NCI-H69 (cell line): Measurements from ENCODE around the gene NFIA.

Source experiments
- DNase-seq: peaks from one replicate; lab custom pipeline; 2025; lab: John Stamatoyannopoulos, UW

Gene NFIA

DNA sequence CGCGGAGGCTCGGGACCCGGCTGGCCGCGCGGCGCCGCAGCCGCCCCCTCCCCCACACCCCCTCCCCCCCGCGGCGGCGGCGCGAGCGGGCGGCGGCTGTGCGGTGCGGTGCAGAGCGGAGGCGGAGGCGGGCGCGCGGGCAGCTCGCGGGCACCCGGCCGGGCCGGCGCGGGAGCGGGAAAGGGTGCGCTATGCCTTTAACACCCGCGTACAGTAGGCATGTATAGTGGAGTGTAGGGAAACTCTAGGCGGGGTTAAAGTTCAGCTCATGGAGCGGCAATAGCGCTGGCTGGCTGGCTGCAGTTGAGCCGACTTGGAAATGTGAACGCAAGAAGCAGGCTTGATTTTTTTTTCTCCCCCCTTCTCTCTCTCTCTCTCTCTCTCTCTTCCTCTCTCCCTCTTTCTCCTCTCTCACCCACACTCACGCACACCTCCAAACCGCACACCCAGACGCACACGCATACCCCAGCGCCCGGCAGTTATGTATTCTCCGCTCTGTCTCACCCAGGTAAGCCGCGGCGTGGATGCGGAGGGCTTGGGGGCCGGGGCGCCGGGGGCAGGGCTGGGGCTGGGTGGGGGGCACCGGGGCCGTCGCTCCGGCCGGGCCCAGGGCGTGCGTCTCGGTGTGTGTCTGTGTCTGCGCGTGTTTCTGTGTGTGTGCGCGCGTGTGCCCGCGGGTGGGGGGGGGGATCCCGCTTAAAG, at the start of gene NFIA:
Gene NFIA, plus strand, starts transcription at position 251 of the 702 bp plus-strand sequence.
- DNase-seq: peak; percentile 82

DNA sequence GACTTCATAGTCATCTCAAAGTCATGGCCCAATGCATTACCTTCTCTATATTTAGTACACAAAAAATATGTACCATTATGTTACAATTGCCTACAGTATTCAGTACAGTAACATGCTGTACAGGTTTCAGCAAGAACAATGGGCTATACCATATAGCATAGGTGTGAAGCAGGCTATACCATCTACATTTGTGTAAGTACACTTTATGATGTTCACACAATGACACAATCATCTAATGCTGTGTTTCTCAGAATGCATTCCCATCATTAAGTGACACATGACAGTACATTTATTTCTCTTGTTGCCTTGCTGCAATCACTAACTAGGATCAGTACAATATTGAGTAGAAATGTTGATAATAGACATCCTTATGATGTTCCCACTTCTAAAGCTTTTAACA, 46.5 kb upstream of the NFIA start:
- no peak for DNase-seq

DNA sequence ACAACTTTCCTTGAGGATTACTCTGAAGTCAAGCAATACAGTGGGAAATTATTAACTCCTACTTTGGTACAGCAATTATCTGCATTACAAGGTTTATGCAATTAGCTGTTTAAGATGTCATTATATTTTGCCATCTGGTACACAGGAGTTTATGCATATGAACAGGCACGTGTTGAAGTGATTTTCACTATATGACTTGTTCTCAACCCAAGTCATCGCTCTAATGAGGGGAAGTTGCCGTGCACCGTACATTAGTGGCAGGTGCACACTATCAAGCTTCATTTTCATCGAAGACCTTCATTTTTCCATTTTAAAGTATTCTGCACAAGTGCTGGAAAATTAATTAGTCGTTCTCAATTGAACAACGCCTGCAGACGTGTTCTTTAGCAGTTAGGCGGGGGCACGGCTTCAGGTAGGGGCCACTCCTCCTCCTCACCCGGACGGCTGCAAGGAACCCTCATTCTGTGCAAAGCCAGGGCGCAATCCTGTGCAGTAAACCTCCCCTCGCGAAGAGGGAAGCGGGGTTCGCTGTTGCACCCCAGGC, 39.8 kb upstream of the NFIA start:
- peak; percentile 39 for DNase-seq

DNA sequence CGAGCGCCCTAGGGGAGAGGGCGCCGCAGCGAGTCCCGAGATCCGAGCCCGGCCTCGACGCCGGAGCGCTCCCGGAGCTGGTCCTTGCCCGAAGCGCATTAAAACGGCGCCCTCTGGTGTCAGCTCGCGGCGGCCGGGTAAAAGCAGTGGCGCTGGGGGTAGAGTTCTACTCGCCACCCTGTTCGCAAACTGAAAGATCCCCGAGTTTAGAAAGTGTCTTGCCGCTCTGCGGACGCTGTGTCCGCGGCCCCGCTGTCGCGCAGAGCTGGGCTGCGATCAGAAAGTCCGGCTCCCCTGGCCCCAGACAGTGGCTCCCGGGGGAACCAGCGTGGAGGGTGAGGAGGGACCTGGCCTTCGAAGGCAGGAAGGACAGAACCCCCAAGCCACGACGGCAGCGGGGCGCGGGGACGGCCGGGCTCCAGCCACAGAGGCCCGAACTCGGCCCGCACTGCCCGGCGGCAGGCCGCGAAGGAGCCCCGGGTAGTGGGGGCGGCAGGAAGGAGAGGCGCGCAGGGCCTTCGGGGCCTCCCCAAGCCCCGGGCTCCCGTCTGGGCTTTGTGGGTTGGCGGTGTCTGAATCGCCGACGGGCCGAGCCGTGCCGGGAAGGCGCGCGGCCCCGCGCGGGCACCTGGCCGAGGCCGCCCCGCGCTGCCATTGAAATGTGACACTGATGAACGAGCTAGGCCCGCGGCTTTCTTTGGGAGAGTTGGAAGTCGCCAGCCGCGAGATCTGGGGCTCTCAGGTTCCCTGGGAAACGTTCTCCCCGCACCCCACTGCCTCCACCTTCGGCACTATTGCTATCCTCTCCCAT, 39.1 kb upstream of the NFIA start:
- DNase-seq: peak; percentile 85

DNA sequence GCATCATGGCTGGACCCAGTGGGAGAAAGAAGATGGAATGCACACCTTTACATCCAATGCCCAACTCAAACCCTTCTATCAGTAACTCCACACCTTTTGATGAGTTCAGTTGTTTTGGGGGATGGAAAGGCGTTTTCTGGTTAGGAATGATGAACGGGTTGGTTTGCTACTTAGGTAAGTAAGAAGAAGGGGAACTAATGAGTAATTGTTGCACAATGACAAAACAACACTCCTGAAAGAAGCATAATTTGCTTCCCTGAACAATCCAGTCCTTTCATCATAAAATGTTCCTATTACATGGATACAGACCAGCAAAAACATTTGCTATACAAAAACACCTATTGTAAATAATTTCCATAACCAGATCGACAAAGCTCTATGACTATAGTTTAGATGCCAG, 35.9 kb upstream of the NFIA start:
- no peak for DNase-seq

DNA sequence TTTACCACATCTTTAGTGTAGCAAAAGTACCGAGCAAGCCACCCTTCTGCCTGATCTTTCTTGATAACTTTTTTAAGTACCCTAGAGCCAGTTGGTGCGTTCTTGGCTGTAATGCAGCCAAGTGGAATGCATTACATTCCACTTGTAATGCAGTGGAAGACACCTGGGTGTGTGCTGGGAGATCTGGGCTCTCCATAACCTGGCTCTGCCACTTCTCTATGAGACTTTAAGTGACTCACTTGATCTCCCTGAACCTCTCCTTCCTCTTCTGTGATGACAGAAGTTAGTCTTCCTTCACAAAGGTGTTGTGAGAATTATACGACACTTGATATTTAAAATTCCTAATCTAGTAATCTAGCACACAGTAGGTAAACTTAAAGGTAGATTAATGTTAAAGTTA, 35.3 kb upstream of the NFIA start:
- no peak for DNase-seq

DNA sequence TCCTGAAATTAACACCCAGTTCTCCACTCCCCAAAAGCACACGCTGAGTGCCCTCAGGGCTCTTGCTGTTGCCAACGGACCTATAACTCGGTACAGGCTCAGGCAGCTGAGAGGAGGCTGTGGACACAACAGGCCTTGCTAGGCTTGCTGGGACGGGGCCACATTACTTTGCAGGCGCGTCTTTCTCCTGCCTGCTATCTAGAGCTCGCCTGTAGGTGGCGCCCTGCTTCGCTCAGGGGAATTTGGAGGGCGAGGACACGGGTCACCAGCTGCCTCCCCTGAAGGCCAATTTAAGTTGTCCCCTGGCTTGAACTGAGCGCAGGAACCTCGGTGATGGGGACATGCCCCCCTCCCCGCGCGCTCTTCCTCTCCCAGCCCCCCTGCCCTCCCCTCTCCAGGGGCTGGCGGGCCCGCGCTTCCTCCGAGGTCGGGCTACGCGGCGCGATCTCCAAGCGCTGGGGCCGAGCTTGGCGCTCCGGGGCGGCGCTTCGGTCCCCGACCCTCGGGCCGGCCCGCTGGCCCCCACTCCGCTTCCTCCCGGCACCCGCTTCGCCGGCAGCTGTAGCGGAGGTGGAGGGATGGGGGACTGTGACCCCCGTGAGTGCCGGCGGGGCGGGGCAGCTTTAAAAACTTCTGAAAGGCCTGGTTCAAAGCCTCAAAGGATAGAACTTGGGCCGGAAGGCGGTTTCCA, 32.4 kb upstream of the NFIA start:
- DNase-seq: peak; percentile 89

DNA sequence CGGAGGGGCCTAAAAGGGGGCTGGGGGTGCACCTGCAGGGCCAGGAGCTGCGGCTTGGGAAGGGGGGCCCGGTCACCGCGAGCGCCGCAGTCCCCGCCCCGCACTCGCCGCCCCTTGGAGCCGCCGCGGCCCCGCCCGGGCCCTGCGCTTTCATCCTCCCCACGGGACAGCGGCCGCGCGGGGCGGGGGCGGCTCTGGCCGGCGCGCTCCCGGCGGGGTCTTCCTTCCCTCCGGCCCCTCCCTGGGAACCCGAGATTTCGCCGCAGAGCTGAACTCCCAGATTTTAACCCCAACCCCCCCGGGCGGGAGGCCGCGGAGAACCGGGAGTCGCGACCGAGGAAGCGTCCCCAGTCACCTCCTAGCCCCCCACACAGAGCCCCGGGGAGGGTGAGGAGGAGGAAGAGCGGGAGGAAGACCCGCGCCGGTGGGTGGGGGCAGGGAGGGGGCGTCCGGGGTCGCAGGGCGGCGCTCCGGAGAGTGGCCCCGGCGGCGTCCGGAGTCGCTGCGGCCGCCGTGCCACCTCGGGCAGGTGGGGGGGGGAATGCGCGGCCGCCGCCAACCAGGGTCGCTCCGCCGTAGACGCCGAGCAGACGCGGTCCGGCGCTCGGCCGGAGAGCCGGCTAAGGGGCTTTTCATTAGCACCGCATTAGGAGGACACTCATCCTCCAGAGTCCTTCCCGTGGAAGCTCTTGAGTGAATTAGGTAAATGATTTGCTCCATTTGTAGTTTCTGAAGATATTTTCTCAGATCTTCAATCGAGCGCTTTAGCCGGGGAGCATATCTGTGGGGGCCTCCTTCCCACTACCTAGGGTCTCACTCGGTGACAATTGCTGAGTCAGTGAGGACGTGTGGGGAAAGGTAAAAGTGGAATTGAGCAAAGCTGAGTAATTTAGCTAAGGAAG, 31.6 kb upstream of the NFIA start:
- peak; percentile 75 for DNase-seq

DNA sequence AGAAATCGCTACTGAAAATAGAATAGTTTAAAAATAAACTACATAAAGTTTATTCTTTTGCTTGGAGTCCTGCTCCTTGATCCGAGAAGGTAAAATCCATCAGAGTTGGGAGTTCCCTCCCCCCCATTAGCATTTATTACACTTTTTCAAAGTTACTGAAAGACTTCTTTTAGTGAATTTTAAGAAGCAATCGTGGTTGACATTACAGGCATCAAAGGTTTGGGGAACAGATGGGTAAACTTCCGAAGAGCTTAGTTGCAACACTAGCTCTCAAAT, 31.0 kb upstream of the NFIA start:
- DNase-seq: no peak

DNA sequence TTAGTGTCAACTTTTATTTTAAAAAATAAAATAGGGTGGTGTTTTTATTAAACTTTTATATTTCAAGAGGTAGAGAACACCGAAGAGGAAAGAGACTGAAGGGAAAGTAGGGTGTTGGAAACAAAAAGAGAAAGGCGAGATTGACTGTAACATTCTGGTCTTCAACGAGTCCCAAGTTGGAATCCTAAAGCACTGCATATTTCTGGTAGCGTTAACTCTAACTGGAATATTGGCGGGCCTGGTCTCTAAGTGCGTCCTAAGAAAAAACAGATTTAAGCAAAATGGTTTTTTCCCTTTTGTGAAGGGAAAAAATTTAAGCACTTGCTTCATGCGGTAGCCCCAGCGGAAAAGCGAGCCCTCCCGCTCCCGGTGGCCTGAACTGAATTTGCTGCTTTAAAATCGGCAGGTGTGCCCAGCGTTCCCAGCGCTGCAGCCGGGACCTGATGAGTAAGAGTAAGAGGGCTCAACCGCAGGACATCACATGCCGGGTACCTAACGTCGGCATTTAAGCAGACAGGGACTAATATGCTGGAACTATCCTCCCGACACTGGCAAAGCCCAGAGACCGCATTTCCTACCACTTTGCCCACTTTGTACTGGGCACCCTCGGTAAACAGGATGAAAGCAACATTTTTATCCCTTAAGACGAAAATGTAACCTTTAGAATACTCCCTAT, 30.5 kb upstream of the NFIA start:
- no peak for DNase-seq

DNA sequence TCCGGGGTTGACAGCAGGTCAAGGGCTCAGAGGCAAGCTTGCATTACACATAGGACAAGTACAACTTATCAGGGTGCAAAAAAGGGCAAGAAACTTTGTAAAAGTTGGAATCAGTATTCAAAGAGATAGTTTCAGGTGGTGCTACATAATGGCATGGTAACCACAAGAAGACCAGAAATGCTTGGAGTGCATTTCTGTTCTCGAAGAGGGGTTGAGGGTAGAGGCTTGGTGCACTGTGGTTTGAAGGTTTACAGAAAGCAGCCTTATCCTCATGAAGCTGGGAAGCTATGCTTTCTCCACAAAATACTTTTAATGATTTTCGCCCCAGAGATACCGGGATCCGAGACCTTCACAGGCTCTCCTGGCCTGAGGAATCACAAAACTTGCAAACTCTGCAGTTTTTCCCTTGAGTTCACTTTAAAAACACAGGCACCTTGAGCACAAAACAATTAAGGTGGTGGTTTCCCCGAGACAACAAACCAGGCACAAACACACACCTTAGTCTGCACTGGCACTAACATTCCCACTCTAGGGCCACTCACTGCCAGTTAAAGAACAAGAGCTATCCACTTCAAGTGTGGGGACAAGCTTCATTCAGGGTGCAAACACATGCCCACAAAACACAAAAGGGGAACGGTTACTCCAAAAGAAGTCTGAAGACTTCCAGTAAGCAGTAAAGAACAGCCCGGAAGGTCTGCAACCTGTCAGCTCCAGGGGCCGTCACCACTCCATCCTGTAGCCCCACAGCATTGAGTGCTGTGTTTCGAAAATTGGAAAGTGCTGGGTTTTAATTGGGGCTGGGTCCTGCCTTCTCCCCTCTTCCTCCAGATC, 29.8 kb upstream of the NFIA start:
- no peak for DNase-seq

DNA sequence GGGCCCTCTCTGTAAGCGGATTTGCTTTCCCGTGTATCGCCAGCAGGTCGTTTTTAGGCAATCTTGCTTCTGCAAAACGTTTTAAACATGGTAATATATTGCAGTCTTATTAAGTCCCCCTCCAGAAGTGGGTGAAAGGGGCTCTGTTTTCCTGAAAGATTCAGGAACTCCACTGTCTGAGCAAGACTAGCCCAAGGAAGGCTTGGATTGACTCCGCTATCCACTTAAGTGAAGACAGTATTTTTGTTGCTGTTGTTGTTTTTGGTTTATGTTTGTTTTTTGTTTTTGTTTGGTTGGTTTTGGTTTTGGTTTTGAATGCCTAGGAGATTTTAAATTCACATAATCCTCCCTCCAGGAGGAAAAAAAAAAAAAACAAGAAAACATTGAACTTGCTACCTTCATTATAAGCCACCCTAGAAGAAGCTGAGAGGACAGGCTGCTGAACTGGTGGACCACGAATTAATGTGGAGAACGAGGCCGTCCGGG, 29.1 kb upstream of the NFIA start:
- no peak for DNase-seq

DNA sequence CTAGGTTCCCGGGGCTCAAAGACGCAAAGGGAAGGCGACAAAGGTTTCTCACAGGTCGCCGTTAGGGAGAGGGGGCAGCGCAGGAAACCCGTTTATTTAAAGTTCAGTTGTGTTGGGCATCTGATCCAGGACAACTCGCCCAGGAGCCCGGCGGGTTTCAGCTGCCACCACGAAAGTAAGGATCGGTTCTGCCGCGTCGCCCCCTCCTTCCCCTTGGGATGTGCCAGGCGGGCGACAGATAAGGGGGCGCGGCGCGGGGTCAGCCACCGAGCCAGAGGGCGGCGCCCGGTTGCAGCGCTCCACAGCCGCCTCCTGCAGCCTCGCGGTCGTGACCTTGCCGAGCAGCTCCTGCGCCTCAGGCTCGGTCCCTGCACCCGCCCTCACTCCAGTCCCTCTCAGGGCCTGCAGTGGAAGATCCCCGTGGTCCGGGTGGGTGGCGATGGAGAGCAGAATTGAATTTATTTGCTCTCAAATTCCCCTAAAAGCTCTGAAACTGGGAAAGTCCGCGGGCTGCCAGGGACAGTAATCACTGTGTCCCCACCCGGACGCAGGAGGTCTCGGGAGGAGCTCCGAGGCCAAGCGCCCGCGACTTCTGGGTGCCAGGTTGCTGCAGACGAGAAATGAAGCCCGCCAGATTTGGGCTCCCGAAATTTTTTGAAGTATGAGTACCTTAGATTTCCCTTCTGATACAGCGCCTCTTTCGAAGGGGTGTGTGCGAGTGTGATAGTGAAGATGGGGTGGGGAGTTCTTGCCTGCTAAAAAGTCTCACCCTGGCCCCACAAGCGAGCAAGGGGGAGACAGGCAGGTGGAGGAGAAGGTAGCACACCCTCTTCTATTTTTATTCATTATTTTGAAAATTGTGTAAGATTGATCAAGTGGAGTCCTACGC, 28.4 kb upstream of the NFIA start:
- peak; percentile 14 for DNase-seq

DNA sequence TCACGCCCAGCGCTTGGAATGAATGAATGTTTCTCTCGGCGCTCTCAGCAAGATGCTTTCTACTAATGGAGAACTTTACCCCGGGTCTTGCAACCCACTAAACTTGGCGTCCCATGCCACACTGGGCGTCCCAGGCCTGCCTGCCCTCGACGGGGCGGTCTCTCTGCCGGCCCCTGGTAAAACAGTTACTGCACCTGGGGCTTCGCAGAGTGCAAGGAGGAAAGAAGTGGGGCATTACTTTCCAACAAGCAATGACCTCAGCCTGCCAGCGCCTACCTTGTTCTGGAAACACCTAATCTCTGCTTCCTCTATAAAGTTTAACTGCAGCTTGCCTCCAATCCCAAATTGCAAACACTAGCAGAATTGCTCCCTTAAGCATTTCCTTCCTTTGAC, 27.8 kb upstream of the NFIA start:
- no peak for DNase-seq

DNA sequence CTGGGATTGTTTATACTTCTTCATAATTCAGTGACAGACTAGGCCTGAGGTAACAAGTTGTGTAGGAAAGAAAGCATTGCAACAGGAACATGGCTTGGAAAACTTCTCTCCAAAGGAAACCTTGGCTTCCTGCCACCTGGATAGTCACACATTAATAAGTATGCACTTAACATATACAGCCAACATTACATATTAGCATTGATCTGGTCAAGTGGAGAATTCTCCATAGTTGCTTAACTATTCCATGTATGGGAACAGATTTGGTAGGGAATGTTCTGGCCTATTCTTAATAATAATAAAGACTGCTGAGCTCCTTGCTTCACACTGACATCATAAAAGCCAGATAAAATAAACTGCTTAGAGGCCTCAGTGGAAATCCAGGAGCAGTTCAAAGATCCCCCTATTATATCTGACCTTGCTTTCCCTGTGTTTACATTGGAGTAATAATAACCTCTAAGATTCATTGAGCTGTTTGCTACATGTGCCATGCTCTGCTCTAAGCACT, 27.2 kb upstream of the NFIA start:
- DNase-seq: peak; percentile 58

DNA sequence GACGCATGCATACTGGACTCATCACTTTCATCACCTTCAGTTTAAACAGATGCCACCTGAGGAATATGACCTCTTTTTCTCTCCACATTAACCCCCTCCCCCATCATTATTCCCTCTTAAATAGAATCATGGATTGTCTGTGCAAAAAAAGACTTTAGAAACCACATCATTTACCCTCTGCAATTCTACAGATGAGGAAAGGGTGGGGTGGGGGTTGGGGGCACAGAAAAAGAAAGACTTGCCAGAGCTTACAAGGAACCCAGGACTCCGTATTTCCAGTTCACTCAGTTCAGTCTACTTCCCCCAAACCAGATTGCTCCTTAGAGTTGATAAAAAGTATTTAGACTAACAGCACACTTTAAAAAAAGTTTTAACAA, 26.2 kb upstream of the NFIA start:
- DNase-seq: peak; percentile 63

DNA sequence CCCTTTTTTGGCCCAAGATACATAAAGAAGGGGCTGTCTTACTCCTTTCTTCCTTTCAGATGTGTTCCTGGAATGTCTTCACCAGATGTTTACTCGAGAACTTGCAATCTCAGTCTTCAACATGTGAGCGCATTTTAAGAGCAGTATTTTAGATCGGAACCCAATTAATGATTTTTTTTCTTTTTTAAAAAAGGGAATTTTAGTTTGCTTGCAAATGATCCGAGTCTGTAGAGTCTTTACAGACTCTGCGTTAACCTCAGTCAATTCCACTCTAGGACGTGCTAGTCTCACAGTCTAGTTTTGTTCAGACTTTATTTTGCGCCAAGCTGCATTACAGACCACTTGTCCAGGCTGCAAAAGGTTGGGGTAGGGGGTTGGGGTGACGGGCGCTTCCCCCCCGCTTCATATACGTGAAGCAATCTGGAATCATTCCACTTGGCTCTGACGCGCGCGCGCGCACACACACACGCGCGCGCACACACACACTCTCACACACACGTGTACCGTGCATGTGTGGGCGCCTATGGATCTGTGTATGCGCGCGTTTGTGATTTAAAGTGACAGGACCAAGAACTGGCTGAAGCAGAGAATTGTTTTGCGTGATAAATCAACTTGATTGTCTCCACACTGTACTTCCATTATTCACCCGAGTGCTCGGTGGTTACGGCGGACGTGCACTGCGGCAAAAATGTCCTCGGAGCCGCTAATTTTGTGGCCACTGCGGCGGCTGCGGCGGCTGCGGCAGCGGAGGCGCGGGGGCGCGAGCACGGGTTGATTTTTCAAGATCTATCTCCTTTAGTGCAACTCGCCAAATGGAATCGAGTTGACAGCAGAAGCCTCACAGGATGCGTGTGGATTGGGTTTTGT, 25.6 kb upstream of the NFIA start:
- peak; percentile 88 for DNase-seq
